ENCODE results near the gene RECQL5. TPM values are rescaled to one million over a fixed set of nuclear protein-coding genes. Genes with fewer than 3 reads are reported as not detected.

Gene RECQL5
- total RNA-seq, 1 experiment from 2014 or later = 67.0 TPM

GRCh38 chr17:75625813-75626486, 41.0 kb downstream of the RECQL5 start:
- H3K36me3 ChIP-seq (ENCODE audit: control insufficient read depth, insufficient read depth, low read length) = 0 out of 2 replicates have a peak, but pooled peaks cover 1% of the 10 kb centered on the region
- peaks cover 6% of the 10 kb centered on the region; the same call in 1 of the 2 replicates for H3K4me1 ChIP-seq
- no peaks in the 10 kb centered on the region for H3K27me3 Mint-ChIP-seq (ENCODE audit: insufficient read depth, unreplicated experiment)
- H3K27me3 ChIP-seq (replicated peaks; ENCODE audit: control insufficient read depth, insufficient read depth, low read length) = no peaks in the 10 kb centered on the region
- peak in 1 of 2 experiments; percentile 71 for DNase-seq
- H3K36me3 Mint-ChIP-seq (ENCODE audit: insufficient read depth, unreplicated experiment) = peaks cover 31% of the 10 kb centered on the region
- no peak overlapping the region for H3K27ac Mint-ChIP-seq (ENCODE audit: unreplicated experiment)
- intact Hi-C loops (cut with micrococcal nuclease; ENCODE audit: unreplicated experiment) = no loop called here
- H3K4me1 Mint-ChIP-seq (ENCODE audit: low read depth, unreplicated experiment) = peaks cover 11% of the 10 kb centered on the region
- no peaks in the 10 kb centered on the region for H3K9me3 ChIP-seq
- peak; percentile 80 to 84 for TF ChIP-seq CTCF (IDR thresholded peaks at IDR 0.05; ENCODE audit: insufficient read depth in 1 of 2, low read depth in 1 of 2, low read length in 1 of 2, severe bottlenecking in 1 of 2, unreplicated experiment in 1 of 2)
- ChIA-PET POLR2A (interaction anchor here (0.5 kb wide), 1 partner anchor 51 kb away, joined by 4 read pairs; no protein-coding TSS in a partner anchor), CTCF (interaction anchor here (0.6 to 1.1 kb wide), 3 partner anchors 20 to 158 kb away, joined by 3 read pairs; a partner anchor contains a TSS)
- BruUV-seq (replicated peaks) = no TSS peak
- no peak overlapping the region for H3K4me3 ChIP-seq (ENCODE audit: low read depth, low read length)
- H3K9me3 Mint-ChIP-seq (ENCODE audit: unreplicated experiment) = no peaks in the 10 kb centered on the region
- H3K4me3 Mint-ChIP-seq (ENCODE audit: unreplicated experiment) = no peak overlapping the region

GRCh38 chr17:75624714-75625345, 42.1 kb downstream of the RECQL5 start:
- intact Hi-C loops (cut with micrococcal nuclease; ENCODE audit: unreplicated experiment) = no loop called here
- no TSS peak for BruUV-seq (replicated peaks)
- no peaks in the 10 kb centered on the region for H3K27me3 Mint-ChIP-seq (ENCODE audit: insufficient read depth, unreplicated experiment)
- ChIA-PET CTCF (interaction anchor here (0.6 to 3.3 kb wide), 5 partner anchors 9 to 141 kb away, joined by 3 to 24 read pairs (median 3); partner anchors contain the start of genes GALK1 and SMIM5), POLR2A (interaction anchor here (0.5 kb wide), 1 partner anchor 111 kb away, joined by 8 read pairs; no protein-coding TSS in a partner anchor)
- H3K9me3 Mint-ChIP-seq (ENCODE audit: unreplicated experiment) = no peaks in the 10 kb centered on the region
- Histone ChIP-seq H3K4me3 (ENCODE audit: low read depth, low read length) (no peak overlapping the region), H3K9me3 (no peaks in the 10 kb centered on the region), H3K4me1 (peaks cover 6% of the 10 kb centered on the region; the same call in 1 of the 2 replicates), H3K27me3 (replicated peaks; ENCODE audit: control insufficient read depth, insufficient read depth, low read length) (no peaks in the 10 kb centered on the region), H3K36me3 (ENCODE audit: control insufficient read depth, insufficient read depth, low read length) (0 out of 2 replicates have a peak, but pooled peaks cover 1% of the 10 kb centered on the region)
- no peak overlapping the region for H3K27ac Mint-ChIP-seq (ENCODE audit: unreplicated experiment)
- DNase-seq = no peak
- H3K4me1 Mint-ChIP-seq (ENCODE audit: low read depth, unreplicated experiment) = peaks cover 11% of the 10 kb centered on the region
- TF ChIP-seq CTCF (IDR thresholded peaks at IDR 0.05; ENCODE audit: insufficient read depth in 1 of 2, low read depth in 1 of 2, low read length in 1 of 2, severe bottlenecking in 1 of 2, unreplicated experiment in 1 of 2) = no peak
- no peak overlapping the region for H3K4me3 Mint-ChIP-seq (ENCODE audit: unreplicated experiment)
- peaks cover 37% of the 10 kb centered on the region for H3K36me3 Mint-ChIP-seq (ENCODE audit: insufficient read depth, unreplicated experiment)

- Mint-ChIP-seq H3K9me3 (ENCODE audit: unreplicated experiment) (no peaks in the 10 kb centered on the region), H3K27ac (ENCODE audit: unreplicated experiment) (no peak overlapping the region), H3K27me3 (ENCODE audit: insufficient read depth, unreplicated experiment) (no peaks in the 10 kb centered on the region), H3K36me3 (ENCODE audit: insufficient read depth, unreplicated experiment) (peaks cover 36% of the 10 kb centered on the region), H3K4me1 (ENCODE audit: low read depth, unreplicated experiment) (peaks cover 11% of the 10 kb centered on the region), H3K4me3 (ENCODE audit: unreplicated experiment) (no peak overlapping the region)
- ChIA-PET POLR2A (no interaction called here), CTCF (interaction anchor here (1.0 to 3.3 kb wide), 3 partner anchors 9 to 141 kb away, joined by 4 to 24 read pairs (median 6); partner anchors contain the start of genes GALK1 and SMIM5)
- no peak for TF ChIP-seq CTCF (IDR thresholded peaks at IDR 0.05; ENCODE audit: insufficient read depth in 1 of 2, low read depth in 1 of 2, low read length in 1 of 2, severe bottlenecking in 1 of 2, unreplicated experiment in 1 of 2)
- intact Hi-C loops (cut with micrococcal nuclease; ENCODE audit: unreplicated experiment) = no loop called here
- Histone ChIP-seq H3K27me3 (replicated peaks; ENCODE audit: control insufficient read depth, insufficient read depth, low read length) (no peaks in the 10 kb centered on the region), H3K9me3 (no peaks in the 10 kb centered on the region), H3K4me3 (ENCODE audit: low read depth, low read length) (no peak overlapping the region), H3K4me1 (peaks cover 6% of the 10 kb centered on the region; the same call in 1 of the 2 replicates), H3K36me3 (ENCODE audit: control insufficient read depth, insufficient read depth, low read length) (0 out of 2 replicates have a peak, but pooled peaks cover 1% of the 10 kb centered on the region)
- no TSS peak for BruUV-seq (replicated peaks)
- DNase-seq = no peak
Observed at GRCh38 chr17:75624021-75624420, 42.9 kb downstream of the RECQL5 start.

All from Caco-2 (cell line).